ENCODE results near the gene TMEM38B. TPM values are rescaled to one million over a fixed set of nuclear protein-coding genes. Genes with fewer than 3 reads are reported as not detected.
A peak's percentile ranks its signal among the peaks of the same experiment; 100 is the strongest.

TMEM38B gene
- polyA plus RNA-seq, 3 donors: 4.5 to 14.8 (median 12.2) TPM

- Mint-ChIP-seq H3K4me3 (peak overlapping the region; percentile 85 to 90), H3K36me3 (no peaks in the 10 kb centered on the region), H3K27me3 (ENCODE audit: low read depth in 3 of 3) (peaks cover 8 to 16% (median 9%) of the 10 kb centered on the region in 3 donors), H3K27ac (peak overlapping the region; percentile 53 to 92 (median 80)), H3K4me1 (peaks cover 24% of the 10 kb centered on the region), H3K9me3 (no peaks in the 10 kb centered on the region)
- Histone ChIP-seq H3K36me3 (replicated peaks in 1 of 2; ENCODE audit: control insufficient read depth in 1 of 2, insufficient read depth in 2 of 2, low read length in 2 of 2) (no peaks in the 10 kb centered on the region), H3K9ac (ENCODE audit: insufficient read depth, low read length, poor library complexity, severe bottlenecking) (peak overlapping the region; percentile 74), H2AFZ (ENCODE audit: insufficient read depth, low read depth, low read length, poor library complexity, severe bottlenecking) (peak overlapping the region; percentile 77), H3K4me3 (replicated peaks in 1 of 3; ENCODE audit: low read depth in 2 of 3, low read length in 3 of 3) (peak overlapping the region; percentile 51 to 81 (median 80)), H3K79me2 (ENCODE audit: insufficient read depth, low read length) (peaks cover 5% of the 10 kb centered on the region), H4K20me1 (ENCODE audit: insufficient read depth, low read length) (no peaks in the 10 kb centered on the region), H3K4me2 (replicated peaks; ENCODE audit: extremely low read depth, low read length, poor library complexity, severe bottlenecking) (peak overlapping the region; percentile 94), H3K27me3 (ENCODE audit: control insufficient read depth in 2 of 2, insufficient read depth in 2 of 2, low read length in 2 of 2) (peaks cover 3 to 5% of the 10 kb centered on the region in 2 donors), H3K9me3 (replicated peaks in 1 of 2; ENCODE audit: control insufficient read depth in 1 of 2, insufficient read depth in 1 of 2, low read length in 2 of 2) (no peaks in the 10 kb centered on the region), H3K27ac (ENCODE audit: low read depth in 1 of 2, low read length in 2 of 2) (peak overlapping the region; percentile 69 to 86), H3K4me1 (ENCODE audit: control insufficient read depth in 1 of 2, insufficient read depth in 2 of 2, low read length in 2 of 2) (peaks cover 20 to 31% of the 10 kb centered on the region in 2 donors)
- TF ChIP-seq, protein P1, sequence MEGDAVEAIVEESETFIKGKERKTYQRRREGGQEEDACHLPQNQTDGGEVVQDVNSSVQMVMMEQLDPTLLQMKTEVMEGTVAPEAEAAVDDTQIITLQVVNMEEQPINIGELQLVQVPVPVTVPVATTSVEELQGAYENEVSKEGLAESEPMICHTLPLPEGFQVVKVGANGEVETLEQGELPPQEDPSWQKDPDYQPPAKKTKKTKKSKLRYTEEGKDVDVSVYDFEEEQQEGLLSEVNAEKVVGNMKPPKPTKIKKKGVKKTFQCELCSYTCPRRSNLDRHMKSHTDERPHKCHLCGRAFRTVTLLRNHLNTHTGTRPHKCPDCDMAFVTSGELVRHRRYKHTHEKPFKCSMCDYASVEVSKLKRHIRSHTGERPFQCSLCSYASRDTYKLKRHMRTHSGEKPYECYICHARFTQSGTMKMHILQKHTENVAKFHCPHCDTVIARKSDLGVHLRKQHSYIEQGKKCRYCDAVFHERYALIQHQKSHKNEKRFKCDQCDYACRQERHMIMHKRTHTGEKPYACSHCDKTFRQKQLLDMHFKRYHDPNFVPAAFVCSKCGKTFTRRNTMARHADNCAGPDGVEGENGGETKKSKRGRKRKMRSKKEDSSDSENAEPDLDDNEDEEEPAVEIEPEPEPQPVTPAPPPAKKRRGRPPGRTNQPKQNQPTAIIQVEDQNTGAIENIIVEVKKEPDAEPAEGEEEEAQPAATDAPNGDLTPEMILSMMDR (IDR thresholded peaks at IDR 0.05): no peak
- intact Hi-C loops (cut with micrococcal nuclease): loop anchor here (10.0 kb wide), 2 partner anchors 260 to 770 kb away; partner anchors contain the start of gene ABCA1 (in 1 of the 2)
- WGBS (ENCODE audit: insufficient coverage): 1% methylated on average over 35 of the region's 42 CpGs
- DNase-seq: peak; percentile 88 to 96 (median 89)
Measured at GRCh38 chr9:105694848-105695581, 674 bp downstream of the TMEM38B start.

DNA sequence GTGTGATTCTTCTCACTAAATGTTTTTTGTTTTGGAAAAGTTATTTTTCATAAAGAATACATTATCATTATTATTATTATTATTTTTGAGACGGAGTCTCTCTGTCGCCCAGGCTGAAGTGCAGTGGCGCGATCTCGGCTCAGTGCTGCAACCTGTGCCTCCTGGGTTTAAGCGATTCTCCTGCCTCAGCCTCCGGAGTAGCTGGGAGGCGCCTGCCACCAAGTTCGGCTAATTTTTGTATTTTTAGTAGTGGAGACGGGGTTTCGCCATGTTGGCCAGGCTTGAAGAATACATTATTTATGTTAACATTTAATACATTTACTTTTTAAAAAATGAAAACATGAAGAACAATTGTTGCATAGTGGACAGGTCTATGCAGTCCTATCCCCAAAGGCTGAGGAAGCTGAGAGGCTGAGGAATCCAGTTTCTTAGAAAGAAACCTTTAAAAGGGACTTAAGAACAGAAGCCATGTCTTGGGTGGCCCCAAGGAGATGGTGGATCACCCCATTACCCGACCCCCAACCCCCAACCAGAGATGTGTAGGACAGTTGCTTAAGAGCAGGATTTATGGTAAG, 2.0 kb downstream of the TMEM38B start:
- TF ChIP-seq, protein P1 (IDR thresholded peaks at IDR 0.05): no peak
- H3K9me3 ChIP-seq (replicated peaks in 1 of 2; ENCODE audit: control insufficient read depth in 1 of 2, insufficient read depth in 1 of 2, low read length in 2 of 2): no peaks in the 10 kb centered on the region
- Mint-ChIP-seq H3K27ac (no peak overlapping the region), H3K27me3 (ENCODE audit: low read depth in 3 of 3) (peaks cover 8 to 15% (median 8%) of the 10 kb centered on the region in 3 donors), H3K9me3 (no peaks in the 10 kb centered on the region), H3K4me3 (no peak overlapping the region), H3K4me1 (peaks cover 29% of the 10 kb centered on the region), H3K36me3 (no peaks in the 10 kb centered on the region)
- H3K9ac ChIP-seq (ENCODE audit: insufficient read depth, low read length, poor library complexity, severe bottlenecking): no peak overlapping the region
- no peaks in the 10 kb centered on the region for H4K20me1 ChIP-seq (ENCODE audit: insufficient read depth, low read length)
- H3K4me3 ChIP-seq (replicated peaks in 1 of 3; ENCODE audit: low read depth in 2 of 3, low read length in 3 of 3): no peak overlapping the region
- H3K79me2 ChIP-seq (ENCODE audit: insufficient read depth, low read length): peaks cover 5% of the 10 kb centered on the region
- no peaks in the 10 kb centered on the region for H3K36me3 ChIP-seq (replicated peaks in 1 of 2; ENCODE audit: control insufficient read depth in 1 of 2, insufficient read depth in 2 of 2, low read length in 2 of 2)
- 100% methylated on average over 3 of the region's 12 CpGs for WGBS (ENCODE audit: insufficient coverage)
- peaks cover 20 to 31% of the 10 kb centered on the region in 2 donors for H3K4me1 ChIP-seq (ENCODE audit: control insufficient read depth in 1 of 2, insufficient read depth in 2 of 2, low read length in 2 of 2)
- no peak for DNase-seq
- H2AFZ ChIP-seq (ENCODE audit: insufficient read depth, low read depth, low read length, poor library complexity, severe bottlenecking): no peak overlapping the region
- peaks cover 3 to 5% of the 10 kb centered on the region in 2 donors for H3K27me3 ChIP-seq (ENCODE audit: control insufficient read depth in 2 of 2, insufficient read depth in 2 of 2, low read length in 2 of 2)
- no peak overlapping the region for H3K4me2 ChIP-seq (replicated peaks; ENCODE audit: extremely low read depth, low read length, poor library complexity, severe bottlenecking)
- intact Hi-C loops (cut with micrococcal nuclease): loop anchor here (10.0 kb wide), 2 partner anchors 262 to 772 kb away; partner anchors contain the start of gene ABCA1 (in 1 of the 2)
- H3K27ac ChIP-seq (ENCODE audit: low read depth in 1 of 2, low read length in 2 of 2): no peak overlapping the region
